ENCODE results near the gene TMEM114.

TMEM114 gene

GRCh38 chr16:8611122-8611521 is 20.8 kb upstream of the TMEM114 start:
- DNase-seq: no peak

- DNase-seq: no peak
Observed at GRCh38 chr16:8607214-8607613, 16.9 kb upstream of the TMEM114 start.

GRCh38 chr16:8605554-8605953 is 15.2 kb upstream of the TMEM114 start:
- no peak for DNase-seq

GRCh38 chr16:8600144-8600775 is 9.9 kb upstream of the TMEM114 start:
- DNase-seq: no peak

- no peak for DNase-seq
Observed at GRCh38 chr16:8596581-8596980, 6.3 kb upstream of the TMEM114 start.

- no peak for DNase-seq
Observed at GRCh38 chr16:8595783-8596182, 5.5 kb upstream of the TMEM114 start.

GRCh38 chr16:8594149-8594666 is 3.9 kb upstream of the TMEM114 start:
- DNase-seq: no peak

GRCh38 chr16:8591451-8591850 is 1.1 kb upstream of the TMEM114 start:
- DNase-seq: no peak

- no peak for DNase-seq
Observed at GRCh38 chr16:8590811-8591210, 500 bp upstream of the TMEM114 start.

GRCh38 chr16:8589057-8589899 is 1.0 kb downstream of the TMEM114 start:
- DNase-seq: no peak

GRCh38 chr16:8588682-8589056 is 1.6 kb downstream of the TMEM114 start:
- DNase-seq: no peak

- DNase-seq: no peak
Observed at GRCh38 chr16:8587065-8587464, 3.2 kb downstream of the TMEM114 start.

- DNase-seq: no peak
Observed at GRCh38 chr16:8585857-8586256, 4.5 kb downstream of the TMEM114 start.

GRCh38 chr16:8585041-8585440 is 5.3 kb downstream of the TMEM114 start:
- no peak for DNase-seq

GRCh38 chr16:8583732-8584131 is 6.6 kb downstream of the TMEM114 start:
- no peak for DNase-seq

GRCh38 chr16:8583199-8583598 is 7.1 kb downstream of the TMEM114 start:
- no peak for DNase-seq

GRCh38 chr16:8581831-8582580 is 8.3 kb downstream of the TMEM114 start:
- no peak for DNase-seq

- DNase-seq: no peak
Observed at GRCh38 chr16:8579559-8579958, 10.8 kb downstream of the TMEM114 start.

GRCh38 chr16:8577678-8578304 is 12.5 kb downstream of the TMEM114 start:
- no peak for DNase-seq

GRCh38 chr16:8576141-8577004 is 13.9 kb downstream of the TMEM114 start:
- DNase-seq: no peak

GRCh38 chr16:8575399-8575798 is 14.9 kb downstream of the TMEM114 start:
- DNase-seq: no peak
